Uterus (tissue), 2 donors: ENCODE data around the gene MISP.

Experiments
- POLR2A ChIP-seq, 2 donors: fragments of 450-650 bp; IDR thresholded peaks; one replicate each; pipeline ENCODE4 v1.6.1; 2016; ENCODE audit warnings: antibody characterized with exemption in 2 of 2, mild to moderate bottlenecking in 1 of 2, moderate library complexity in 1 of 2
- TF ChIP-seq, protein P1 (sequence below), 4 experiments: fragments of 200-600 bp in 2 of 4; fragments of 450-650 bp in 2 of 4; sonication (generic) in 2 of 4; IDR thresholded peaks; one replicate each; pipeline ENCODE4 v1.5.1; 2016 to 2019; ENCODE audit warnings: antibody characterized with exemption in 4 of 4, mild to moderate bottlenecking in 2 of 4, moderate library complexity in 1 of 4

DNA sequence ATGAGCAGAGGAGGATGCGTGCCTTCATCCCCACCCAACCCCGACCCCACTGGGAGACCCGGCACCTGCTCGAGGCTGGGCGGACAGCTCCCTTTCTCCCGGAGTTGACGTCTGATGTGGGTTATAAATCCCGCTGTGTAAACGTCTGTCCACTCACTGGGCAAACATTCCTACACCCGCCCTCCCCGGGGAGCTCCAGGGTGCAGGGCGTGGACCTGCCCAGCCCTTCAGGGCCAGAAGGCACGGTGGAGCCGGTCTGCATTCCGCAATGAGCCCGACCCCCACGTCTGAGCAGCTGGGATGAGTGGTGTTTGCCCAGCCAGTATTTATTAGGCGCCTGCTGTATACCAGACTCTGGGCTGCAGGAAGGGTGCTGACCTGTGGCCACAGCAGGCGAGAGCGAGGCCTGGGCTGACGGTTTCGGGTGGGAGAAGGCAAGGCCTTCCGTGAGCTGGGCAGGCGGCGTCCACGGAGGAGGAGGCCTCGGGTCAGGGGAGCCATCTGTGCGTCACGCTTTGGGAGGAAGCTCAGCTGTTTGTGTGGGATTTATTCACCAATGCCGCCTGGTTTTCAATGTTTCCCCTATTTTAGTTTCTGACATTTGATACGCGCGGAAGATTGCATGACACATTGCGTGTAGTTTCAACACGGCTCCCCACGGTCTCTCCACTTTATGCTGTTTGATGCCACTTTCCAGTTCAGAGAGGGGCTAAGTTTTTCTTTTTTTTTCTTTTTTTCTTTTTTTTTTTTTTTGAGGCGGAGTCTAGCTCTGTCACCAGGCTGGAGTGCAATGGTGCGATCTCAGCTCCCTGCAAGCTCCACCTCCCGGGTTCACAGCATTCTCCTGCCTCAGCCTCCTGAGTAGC, 2.0 kb downstream of the MISP start:
- TF ChIP-seq, protein P1, sequence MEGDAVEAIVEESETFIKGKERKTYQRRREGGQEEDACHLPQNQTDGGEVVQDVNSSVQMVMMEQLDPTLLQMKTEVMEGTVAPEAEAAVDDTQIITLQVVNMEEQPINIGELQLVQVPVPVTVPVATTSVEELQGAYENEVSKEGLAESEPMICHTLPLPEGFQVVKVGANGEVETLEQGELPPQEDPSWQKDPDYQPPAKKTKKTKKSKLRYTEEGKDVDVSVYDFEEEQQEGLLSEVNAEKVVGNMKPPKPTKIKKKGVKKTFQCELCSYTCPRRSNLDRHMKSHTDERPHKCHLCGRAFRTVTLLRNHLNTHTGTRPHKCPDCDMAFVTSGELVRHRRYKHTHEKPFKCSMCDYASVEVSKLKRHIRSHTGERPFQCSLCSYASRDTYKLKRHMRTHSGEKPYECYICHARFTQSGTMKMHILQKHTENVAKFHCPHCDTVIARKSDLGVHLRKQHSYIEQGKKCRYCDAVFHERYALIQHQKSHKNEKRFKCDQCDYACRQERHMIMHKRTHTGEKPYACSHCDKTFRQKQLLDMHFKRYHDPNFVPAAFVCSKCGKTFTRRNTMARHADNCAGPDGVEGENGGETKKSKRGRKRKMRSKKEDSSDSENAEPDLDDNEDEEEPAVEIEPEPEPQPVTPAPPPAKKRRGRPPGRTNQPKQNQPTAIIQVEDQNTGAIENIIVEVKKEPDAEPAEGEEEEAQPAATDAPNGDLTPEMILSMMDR (IDR thresholded peaks at IDR 0.05), result no peak
- no peak for TF ChIP-seq POLR2A (IDR thresholded peaks at IDR 0.05)
